Measurements from ENCODE around the gene GFRAL. TPM values are rescaled to one million over a fixed set of nuclear protein-coding genes. Genes with fewer than 3 reads are reported as not detected.

GFRAL gene
- total and polyA plus RNA-seq, 10 of the 15 experiments (the other 5 are each of a cell fraction or from before 2014, with no cell fraction given), result not detected

DNA sequence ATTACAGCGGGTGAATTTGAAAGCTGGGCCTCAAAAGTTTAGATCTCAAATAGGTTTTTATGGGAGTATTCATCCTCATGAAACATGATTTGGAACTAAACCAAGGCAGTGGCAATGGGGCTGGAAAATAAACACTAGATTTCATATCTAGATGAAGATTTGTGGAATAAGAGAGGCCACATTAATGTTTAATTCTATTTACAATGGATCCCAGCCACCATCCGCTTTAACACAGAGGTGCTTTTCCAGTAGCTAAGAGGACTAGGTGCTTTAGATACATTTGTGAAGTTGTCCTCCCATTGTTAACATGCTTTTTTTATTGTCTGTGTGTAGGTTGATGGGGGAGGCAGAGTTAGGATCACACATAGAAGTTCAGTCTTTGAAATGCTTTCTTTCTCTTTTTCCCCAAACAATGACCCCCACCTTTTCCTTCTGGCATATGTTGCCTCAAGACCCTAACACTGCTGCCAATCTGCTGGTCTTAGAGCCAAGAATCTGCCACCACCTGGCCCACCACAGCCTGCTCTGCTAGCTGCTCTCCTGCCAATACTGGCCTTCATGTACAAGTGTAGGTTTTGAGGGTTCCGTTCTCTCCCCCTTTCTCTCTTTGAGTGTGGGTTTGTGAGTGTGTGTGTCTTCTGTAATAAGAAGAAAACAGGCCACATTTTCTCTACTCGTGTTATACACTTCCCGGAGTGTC, 27.8 kb upstream of the GFRAL start:
- POLR2A ChIA-PET, result no interaction called here
- in situ Hi-C loops (cut with MboI), result loop anchor here (25.0 kb wide), 1 partner anchor 588 kb away; the partner anchor contains the start of gene BMP5

GRCh38 chr6:55304747-55305146, 22.5 kb upstream of the GFRAL start:
- POLR2A ChIA-PET, result no interaction called here
- in situ Hi-C loops (cut with MboI) (no loop called here), intact Hi-C loops (cut with micrococcal nuclease; ENCODE audit: unreplicated experiment) (no loop called here)
- H2AFZ ChIP-seq (ENCODE audit: control insufficient read depth, low read depth, low read length), result no peak overlapping the region
- 0% methylated on average over 1 of the region's 1 CpG for WGBS (ENCODE audit: insufficient coverage, insufficient replicate concordance, low lambda C conversion rate, missing lambda C conversion rate)
- H4K20me1 ChIP-seq (ENCODE audit: control insufficient read depth, insufficient read depth), result no peaks in the 10 kb centered on the region; the same call in 1 of the 2 replicates
- H3K4me3 ChIP-seq, result no peak overlapping the region
- RAD21 ChIA-PET (ENCODE audit: unreplicated experiment), result no interaction called here
- SMC1A ChIA-PET (ENCODE audit: uncharacterized antibody, unreplicated experiment), result no interaction called here
- CTCF ChIA-PET, result no interaction called here
- no peaks in the 10 kb centered on the region for H3K9me3 ChIP-seq (replicated peaks; ENCODE audit: control insufficient read depth, insufficient read depth, low read length)
- no peaks in the 10 kb centered on the region for H3K27me3 ChIP-seq (replicated peaks in 1 of 2; ENCODE audit: control insufficient read depth in 2 of 2, insufficient read depth in 2 of 2, low read length in 1 of 2)
- BruUV-seq (replicated peaks), result no TSS peak
- no peak for FAIRE-seq
- no peaks in the 10 kb centered on the region for H3K36me3 ChIP-seq (ENCODE audit: control insufficient read depth in 2 of 2, insufficient read depth in 2 of 2, low read length in 1 of 2)
- H3K4me2 ChIP-seq (ENCODE audit: control insufficient read depth, insufficient read depth), result no peak overlapping the region
- no peaks in the 10 kb centered on the region for H3K79me2 ChIP-seq (ENCODE audit: control insufficient read depth, insufficient read depth, low read length)
- ATAC-seq, result no peak
- no peak overlapping the region for H3K27ac ChIP-seq (ENCODE audit: control insufficient read depth, insufficient read depth)
- H3K4me1 ChIP-seq (ENCODE audit: control insufficient read depth, insufficient read depth, low read length), result no peaks in the 10 kb centered on the region
- no peak for DNase-seq (ENCODE audit: low read depth, low spot score)
- no peak overlapping the region for H3K9ac ChIP-seq (ENCODE audit: control insufficient read depth, insufficient read depth, low read length)
- TF ChIP-seq BMI1 (IDR thresholded peaks at IDR 0.05; ENCODE audit: borderline replicate concordance), result no peak
- no peak for TF ChIP-seq SUPT20H (IDR thresholded peaks at IDR 0.05; ENCODE audit: borderline replicate concordance, control insufficient read depth, low read depth, low read length)
- no peak for TF ChIP-seq MEF2B (IDR thresholded peaks at IDR 0.05; ENCODE audit: partially characterized antibody, poor library complexity, severe bottlenecking)
- TF ChIP-seq CREB1 (IDR thresholded peaks at IDR 0.05; ENCODE audit: low read depth), result no peak
- TF ChIP-seq POLR2AphosphoS2 (IDR thresholded peaks at IDR 0.05; ENCODE audit: low read depth, low read length), result no peak
- no peak for TF ChIP-seq CBX5 (IDR thresholded peaks at IDR 0.05; ENCODE audit: low read depth)
- no peak for TF ChIP-seq EED (IDR thresholded peaks at IDR 0.05; ENCODE audit: low read depth)
- TF ChIP-seq ATF2 (IDR thresholded peaks at IDR 0.05; ENCODE audit: low read length), result no peak
- TF ChIP-seq CBFB (IDR thresholded peaks at IDR 0.05; ENCODE audit: low read depth), result no peak
- no peak for TF ChIP-seq TARDBP (IDR thresholded peaks at IDR 0.05; ENCODE audit: borderline replicate concordance)
- TF ChIP-seq CBX3 (IDR thresholded peaks at IDR 0.05; ENCODE audit: borderline replicate concordance, low read depth), result no peak
- no peak for TF ChIP-seq ELK1 (IDR thresholded peaks at IDR 0.05; ENCODE audit: low read depth, low read length)
- no peak for TF ChIP-seq NFIC (IDR thresholded peaks at IDR 0.05; ENCODE audit: low read depth, low read length)
- no peak for TF ChIP-seq TCF12 (IDR thresholded peaks at IDR 0.05; ENCODE audit: low read depth, low read length)

More for the DNA sequence above, 27.8 kb upstream of the GFRAL start:
- Histone ChIP-seq H3K9ac (ENCODE audit: control insufficient read depth, insufficient read depth, low read length) (no peak overlapping the region), H2AFZ (ENCODE audit: control insufficient read depth, low read depth, low read length) (no peak overlapping the region), H3K27ac (ENCODE audit: control insufficient read depth, insufficient read depth) (no peak overlapping the region), H3K79me2 (ENCODE audit: control insufficient read depth, insufficient read depth, low read length) (no peaks in the 10 kb centered on the region), H3K4me1 (ENCODE audit: control insufficient read depth, insufficient read depth, low read length) (no peaks in the 10 kb centered on the region), H4K20me1 (ENCODE audit: control insufficient read depth, insufficient read depth) (no peaks in the 10 kb centered on the region; the same call in 1 of the 2 replicates), H3K9me3 (replicated peaks; ENCODE audit: control insufficient read depth, insufficient read depth, low read length) (no peaks in the 10 kb centered on the region), H3K36me3 (ENCODE audit: control insufficient read depth in 2 of 2, insufficient read depth in 2 of 2, low read length in 1 of 2) (no peaks in the 10 kb centered on the region), H3K4me3 (no peak overlapping the region), H3K27me3 (replicated peaks in 1 of 2; ENCODE audit: control insufficient read depth in 2 of 2, insufficient read depth in 2 of 2, low read length in 1 of 2) (no peaks in the 10 kb centered on the region), H3K4me2 (ENCODE audit: control insufficient read depth, insufficient read depth) (no peak overlapping the region)
- ChIA-PET CTCF (interaction anchor here (1.1 kb wide), 1 partner anchor 12 kb away, joined by 3 read pairs; no protein-coding TSS in a partner anchor), SMC1A (ENCODE audit: uncharacterized antibody, unreplicated experiment) (interaction anchor here (0.6 kb wide), 1 partner anchor 12 kb away, joined by 4 read pairs; no protein-coding TSS in a partner anchor), RAD21 (ENCODE audit: unreplicated experiment) (no interaction called here)
- no peak for FAIRE-seq
- DNase-seq (ENCODE audit: low read depth, low spot score), result no peak
- no peak for TF ChIP-seq FOS (IDR thresholded peaks at IDR 0.05; ENCODE audit: borderline replicate concordance, extremely low read depth, insufficient read length)
- no peak for TF ChIP-seq EP300 (IDR thresholded peaks at IDR 0.05; ENCODE audit: borderline replicate concordance in 1 of 2, control insufficient read depth in 1 of 2, low read depth in 2 of 2, low read length in 2 of 2)
- no peak for TF ChIP-seq MXI1 (IDR thresholded peaks at IDR 0.05; ENCODE audit: low read depth, low read length)
- no peak for TF ChIP-seq SP1 (IDR thresholded peaks at IDR 0.05; ENCODE audit: low read depth, low read length)
- 28% methylated on average over 3 of the region's 5 CpGs for WGBS (ENCODE audit: insufficient coverage, insufficient replicate concordance, low lambda C conversion rate, missing lambda C conversion rate)
- no TSS peak for BruUV-seq (replicated peaks)
- ATAC-seq, result no peak
- intact Hi-C loops (cut with micrococcal nuclease; ENCODE audit: unreplicated experiment), result no loop called here

Data from GM12878 (cell line).